KG1 (cell line): ENCODE results near the gene TOB1.
A peak's percentile ranks its signal among the peaks of the same experiment; 100 is the strongest.
"Not testable (repeated sequence)": the region's sequence is repeated elsewhere in the genome, so short reads cannot be mapped to it uniquely, and the experiment has no call there.

Experiments used
- DNase-seq: peaks from one replicate; lab custom pipeline; 2025; lab: John Stamatoyannopoulos, UW

Gene TOB1

DNA sequence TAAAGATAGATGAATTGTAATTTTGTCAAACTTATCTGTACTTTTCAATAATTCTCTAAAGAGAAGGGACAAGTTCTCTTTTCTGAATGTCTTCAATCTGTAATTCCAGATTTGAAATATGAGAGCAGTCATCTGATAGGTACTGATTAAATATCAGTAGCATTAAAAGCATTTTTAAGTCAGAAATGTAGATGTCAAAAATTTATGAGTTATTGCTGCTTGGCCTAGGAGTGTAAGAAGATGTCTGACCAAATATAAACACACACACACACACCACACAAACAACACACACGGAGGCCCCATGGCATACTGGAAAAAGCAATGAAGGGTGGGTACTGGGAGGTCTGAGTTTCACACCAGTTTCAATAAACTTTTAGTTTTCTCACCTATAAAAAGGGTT, 2.4 kb upstream of the TOB1 start:
- DNase-seq, result no peak

GRCh38 chr17:50868140-50868438, 1.9 kb upstream of the TOB1 start:
- no peak for DNase-seq

DNA sequence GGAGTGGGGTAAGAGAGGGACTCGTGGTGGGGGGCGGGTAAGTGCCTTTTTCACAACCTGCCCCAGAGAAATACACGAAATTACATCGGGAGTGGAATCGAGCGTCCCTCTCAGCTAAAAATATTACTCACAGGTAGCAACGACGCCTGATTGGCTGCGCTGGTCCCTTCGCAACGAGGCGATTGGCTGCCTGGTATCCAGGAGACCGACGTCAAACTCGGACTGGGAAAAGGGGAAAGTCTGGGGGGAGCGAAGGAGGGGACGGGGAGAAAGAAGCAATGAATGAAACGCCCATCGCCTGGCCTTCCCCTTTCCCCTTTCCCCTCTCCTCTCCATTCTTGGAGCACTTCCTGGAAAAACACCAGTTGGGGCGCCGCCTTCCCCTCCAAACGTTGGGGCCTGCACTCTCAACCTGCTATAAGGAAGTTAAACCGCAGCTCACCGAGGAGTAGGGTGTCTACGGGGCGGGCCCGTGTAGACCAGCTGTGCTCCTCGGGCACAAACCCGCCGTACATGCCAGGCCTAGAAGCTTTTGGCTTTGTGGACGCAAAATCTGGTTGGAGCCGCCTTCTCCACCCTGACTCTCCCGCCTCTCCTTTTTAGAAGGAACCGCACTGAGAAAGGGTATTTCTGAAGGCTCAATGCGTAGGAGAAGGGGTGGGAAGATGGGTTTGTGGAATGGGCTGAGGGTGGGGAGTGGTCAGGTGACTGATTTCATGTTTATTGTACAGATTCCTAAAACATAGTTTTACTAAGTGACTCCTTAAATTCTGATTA, 1.4 kb upstream of the TOB1 start:
- peak; percentile 73 for DNase-seq

DNA sequence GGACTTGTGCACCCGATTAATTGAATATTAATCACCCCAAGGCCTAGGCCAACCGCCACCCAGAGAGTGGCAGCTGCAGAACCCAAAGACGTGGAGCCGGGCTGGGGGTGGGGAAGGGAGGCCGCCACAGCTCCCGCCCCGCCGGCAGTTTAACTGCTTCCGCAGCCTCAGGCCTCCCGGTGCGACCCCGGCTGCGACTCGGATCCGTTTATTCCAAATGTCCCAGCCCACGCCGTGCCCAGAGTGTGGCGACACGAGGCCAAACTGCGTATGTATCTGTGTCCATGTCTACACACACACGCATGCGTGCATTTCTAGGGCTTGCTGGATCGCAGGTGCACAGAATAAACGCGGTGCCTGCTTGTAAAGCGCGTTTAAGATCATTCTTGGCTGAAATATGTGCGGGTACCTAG, 802 bp upstream of the TOB1 start:
- DNase-seq, result no peak

DNA sequence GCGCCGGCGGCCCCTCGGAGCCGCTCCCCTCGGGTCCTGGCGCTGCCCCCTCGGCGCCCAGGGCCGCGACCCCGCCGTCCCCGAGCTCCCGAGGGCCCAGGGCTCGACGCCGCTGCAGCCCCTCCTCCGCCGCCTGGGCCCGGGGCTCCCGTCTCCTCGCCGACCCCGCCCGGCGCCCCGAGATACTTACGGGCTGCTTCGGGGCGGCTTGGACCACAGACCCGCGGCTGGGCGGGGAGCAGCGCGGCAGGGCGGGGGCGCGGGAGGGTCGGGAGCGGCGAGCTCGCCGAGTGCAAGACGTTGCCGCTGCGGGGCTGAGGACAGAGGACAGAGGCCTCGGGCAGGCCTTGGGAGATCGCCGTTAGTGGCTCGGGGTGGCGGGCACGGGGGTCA, 290 bp downstream of the TOB1 start:
- no peak for DNase-seq

DNA sequence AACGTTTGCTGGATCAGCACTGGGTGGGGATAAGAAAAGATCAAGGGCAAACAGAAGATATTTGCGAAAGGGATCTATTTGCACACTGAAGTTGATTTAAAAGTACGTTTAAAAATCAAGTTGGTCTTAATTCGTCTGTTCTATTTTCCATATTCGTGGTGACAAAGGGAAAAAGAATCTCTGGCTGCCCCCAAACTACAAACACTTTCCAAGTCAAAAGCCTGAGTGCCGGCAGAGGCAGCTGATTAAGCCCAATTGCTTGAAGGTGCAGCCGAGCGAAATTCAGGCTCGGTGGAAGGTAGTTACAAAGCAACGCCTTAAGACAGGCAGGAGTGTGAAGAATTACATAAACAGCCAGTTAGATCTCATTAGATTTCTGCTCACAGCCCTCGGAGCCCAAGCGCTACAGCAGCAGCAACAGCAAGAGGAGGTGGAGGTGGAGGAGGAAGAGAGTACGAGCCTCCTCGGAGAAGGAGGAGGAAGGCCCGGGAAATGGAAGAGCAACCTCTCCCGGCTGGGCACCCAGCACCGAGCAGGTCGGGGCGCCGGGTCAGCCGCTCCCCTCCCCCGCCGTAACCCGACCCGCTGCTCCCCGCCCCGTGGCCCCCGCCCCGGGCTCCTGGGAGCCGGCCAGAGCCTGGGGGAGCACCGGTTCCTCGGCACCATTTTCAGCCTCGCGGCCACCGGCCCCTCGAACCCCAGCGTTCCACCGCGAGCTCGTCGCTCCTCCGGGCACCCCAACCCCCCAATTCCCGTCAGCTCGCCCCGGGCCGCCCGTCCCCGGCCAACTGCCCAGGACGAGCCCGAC, 890 bp downstream of the TOB1 start:
- DNase-seq, result no peak

DNA sequence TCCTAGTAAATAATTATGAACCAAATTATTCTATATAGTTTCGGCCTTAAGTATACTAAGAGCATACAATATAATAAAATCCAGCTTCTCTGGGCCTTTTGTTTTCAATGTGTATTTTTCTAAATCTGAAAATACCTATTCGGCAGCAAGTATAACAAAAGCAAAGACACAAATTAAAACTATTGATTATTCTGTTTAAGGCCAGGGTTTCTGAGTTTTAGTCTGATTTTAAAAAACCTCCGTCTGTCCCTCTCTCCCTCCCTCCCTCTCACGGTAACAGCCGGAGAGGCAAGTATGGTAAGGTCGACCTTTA, 1.5 kb downstream of the TOB1 start:
- no peak for DNase-seq

GRCh38 chr17:50863931-50864330, 2.2 kb downstream of the TOB1 start:
- no peak for DNase-seq

- DNase-seq, result no peak
Measured at GRCh38 chr17:50863221-50863843, 2.8 kb downstream of the TOB1 start.

DNA sequence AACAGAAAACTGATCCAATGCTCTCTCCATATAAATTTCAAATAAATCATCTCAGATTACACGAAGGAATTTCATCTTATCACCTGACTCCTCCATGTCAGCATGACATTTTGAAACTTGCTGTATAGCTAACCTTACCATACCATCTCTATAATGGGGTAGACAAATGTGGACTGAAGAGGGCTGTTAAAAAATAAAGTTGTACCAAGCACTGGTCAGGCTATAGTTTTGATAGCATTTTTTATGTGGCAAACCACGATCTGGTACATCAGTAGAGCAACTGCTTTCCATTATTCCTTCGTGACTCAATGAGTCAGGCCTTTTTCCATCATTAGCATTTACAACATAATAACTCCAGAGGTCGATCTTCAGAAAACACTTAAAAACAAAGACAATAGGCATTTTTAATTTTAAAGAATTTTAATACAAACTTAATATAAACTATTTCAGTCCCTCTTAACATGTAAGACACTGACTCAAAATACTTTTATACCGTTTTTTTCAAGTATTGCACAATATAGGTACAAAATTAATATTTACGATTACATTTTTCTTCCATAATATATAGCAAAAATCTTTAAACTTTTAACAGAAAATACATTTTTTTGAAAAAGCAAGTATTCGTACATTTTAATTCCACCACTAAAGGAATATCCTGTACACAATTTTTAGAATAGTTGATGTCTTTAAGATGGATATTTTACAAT, 4.2 kb downstream of the TOB1 start:
- DNase-seq, result no peak

DNA sequence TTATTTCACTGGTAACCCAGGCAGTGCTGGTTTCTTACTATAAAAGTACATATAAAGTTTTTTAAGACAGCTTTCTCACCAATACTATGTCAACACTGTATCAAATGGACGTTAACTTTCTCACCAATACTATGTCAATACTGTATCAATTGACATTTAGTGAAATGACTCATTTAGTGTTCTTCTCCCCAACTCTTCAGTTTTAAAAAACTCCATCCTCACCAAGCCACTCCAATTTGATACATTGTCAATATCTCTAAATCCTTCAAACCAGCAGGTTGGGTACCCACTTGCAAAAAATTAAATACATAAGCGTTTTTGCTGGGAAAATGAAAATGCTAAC, 4.8 kb downstream of the TOB1 start:
- DNase-seq, result no peak

GRCh38 chr17:50859727-50860126, 6.4 kb downstream of the TOB1 start:
- DNase-seq, result not testable (repeated sequence)

DNA sequence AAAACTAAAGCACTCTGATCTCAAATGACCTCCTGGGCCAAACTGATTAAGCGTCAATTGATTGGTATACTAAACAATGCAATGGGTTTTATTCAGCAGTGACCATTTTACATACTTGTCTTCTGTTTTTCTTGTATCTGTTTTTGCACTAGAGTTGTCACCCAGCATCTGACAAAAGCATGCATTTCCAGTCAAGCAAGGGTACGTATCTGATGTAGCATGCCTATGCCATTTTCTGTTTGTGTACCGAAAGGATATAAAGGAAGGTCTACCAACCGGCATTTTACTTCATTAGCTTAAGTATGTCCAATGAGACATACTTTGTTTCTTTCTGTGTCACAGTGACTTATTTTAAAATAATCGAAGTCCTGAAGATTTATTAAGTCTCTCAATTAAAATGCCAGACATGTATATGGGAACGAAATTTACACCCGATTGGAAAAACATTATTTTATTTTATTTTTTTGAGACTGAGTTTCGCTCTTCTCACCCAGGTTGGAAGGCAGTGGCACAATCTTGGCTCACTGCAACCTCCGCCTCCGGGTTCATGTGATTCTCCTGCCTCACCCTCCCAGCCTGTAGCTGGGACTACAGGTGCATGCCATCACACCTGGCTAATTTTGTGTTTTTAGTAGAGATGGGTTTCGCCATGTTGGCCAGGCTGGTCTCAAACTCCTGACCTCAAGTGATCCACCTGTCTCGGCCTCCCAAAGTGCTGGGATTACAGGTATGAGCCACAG, 7.5 kb downstream of the TOB1 start:
- DNase-seq, result no peak

DNA sequence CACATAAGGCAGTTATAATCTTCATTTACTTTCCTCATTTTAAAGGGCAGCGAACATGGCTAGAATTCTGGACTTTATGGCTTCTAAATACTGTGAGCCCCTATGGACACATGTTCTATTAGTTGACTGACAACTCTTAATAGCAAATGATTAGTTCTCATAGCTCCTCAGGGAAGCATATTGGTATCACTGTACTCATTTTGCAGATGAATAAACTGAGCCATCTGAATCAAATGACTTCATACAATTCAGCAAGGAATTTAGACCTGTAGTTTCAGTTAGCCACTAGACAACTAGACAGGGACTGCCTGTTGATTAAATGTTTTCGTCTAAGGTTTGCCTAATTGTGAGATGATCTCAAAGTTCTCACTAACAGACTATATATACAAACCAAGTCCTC, 9.7 kb downstream of the TOB1 start:
- DNase-seq, result no peak

GRCh38 chr17:50855708-50856330, 10.3 kb downstream of the TOB1 start:
- DNase-seq, result no peak

DNA sequence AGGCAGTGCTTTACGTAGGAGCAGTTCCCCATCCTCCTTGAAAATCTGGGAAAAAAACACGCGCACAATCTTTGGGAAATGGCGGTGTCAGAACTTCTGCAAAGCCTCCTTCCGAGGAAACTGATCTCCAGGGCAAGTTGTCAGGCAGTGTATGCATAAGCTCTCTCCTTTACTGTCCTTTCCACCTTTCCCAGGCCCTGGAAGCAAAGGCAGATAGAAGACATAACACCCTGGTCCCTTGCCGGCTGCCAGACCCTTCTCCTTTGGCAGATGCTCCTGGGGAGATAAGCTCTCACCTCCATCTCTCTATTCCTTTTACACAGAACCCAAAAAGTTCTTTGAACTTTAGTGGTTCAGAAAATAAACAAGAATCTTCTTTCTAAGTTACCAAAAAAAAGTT, 12.4 kb downstream of the TOB1 start:
- DNase-seq, result no peak

DNA sequence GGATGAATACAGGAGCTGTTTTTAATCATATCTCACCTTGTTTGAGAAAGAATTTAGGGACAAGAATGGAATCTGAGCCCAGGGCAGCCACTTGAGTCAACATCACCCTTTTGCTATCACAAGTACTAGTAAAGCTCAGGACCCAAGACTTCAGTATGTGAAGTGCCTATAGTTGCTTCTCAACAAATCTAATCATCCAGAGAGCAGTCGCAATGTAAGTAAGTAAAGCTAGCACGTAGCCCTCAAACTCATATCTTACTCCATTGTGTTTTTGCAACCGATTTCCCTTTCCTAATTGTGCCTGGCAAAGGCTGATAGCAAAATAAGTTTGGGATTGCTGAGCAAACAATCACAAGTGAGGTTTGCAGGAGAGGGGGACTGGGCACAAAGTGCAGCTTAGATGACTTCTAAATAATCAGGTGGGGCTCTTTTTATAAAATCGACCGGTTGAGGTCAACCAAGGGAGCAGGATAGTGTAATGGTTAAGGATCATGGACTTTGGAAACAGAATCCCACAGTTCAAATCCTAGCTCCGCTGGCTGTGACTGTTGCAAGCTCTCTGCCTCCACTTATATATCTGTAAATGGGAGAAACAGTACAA, 13.0 kb downstream of the TOB1 start:
- no peak for DNase-seq

- DNase-seq, result no peak
Measured at GRCh38 chr17:50850640-50851039, 15.5 kb downstream of the TOB1 start.

DNA sequence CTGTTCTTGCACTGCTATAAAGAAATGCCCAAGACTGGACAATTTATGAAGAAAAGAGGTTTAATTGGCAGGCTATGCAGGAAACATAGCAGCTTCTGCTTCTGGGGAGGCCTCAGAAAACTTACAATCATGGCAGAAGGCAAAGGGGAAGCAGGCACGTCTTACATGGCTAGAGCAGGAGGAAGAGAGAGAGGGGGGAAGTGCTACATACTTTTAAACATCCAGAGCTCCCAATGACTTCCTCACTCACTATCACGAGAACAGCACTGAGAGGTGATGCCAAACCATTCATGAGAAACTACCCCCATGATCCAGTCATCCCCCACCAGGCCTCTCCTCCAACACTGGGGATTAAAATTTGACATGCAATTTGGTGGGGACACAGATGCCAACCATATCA, 17.4 kb downstream of the TOB1 start:
- DNase-seq, result no peak

DNA sequence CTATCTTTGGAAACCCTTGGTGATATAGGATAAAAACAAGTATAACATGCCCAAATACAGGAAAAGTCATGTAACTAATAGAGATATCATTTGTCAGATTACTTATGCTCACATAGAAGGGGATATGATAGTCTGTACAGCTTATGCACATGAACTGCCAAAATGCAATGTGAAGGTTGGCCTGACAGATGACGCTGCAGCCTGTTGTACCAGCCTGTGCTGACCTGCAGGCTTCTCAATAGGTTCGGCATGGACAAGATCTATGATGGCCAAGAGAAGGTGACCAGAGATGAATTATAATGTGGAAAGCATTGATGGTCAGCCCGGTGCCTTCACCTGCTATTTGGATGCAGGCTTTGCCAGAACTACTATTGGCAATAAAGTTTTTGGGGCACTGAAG, 18.1 kb downstream of the TOB1 start:
- no peak for DNase-seq

DNA sequence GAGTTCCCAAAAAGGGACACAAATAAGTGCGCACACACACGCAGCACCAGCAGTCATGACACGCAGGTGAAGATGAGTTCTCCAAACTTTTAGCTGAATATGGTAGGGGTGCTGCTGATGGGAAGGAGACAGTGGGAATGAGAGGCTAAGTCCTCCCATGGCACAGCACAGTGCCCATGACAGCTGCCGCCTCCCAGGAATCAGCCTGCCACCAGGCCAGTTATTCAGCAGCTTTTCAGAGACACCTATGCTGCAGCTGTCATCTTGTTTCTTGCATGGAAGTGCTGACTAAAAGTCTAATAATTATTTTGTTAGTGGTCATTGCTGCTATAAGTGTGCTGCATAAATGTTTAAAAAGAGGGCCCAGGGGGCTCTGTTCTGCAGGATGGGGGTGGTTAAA, 18.6 kb downstream of the TOB1 start:
- DNase-seq, result no peak
